Measurements from ENCODE around the gene TLCD1. TPM values are rescaled to one million over a fixed set of nuclear protein-coding genes. Genes with fewer than 3 reads are reported as not detected.
"Not testable (repeated sequence)": the region's sequence is repeated elsewhere in the genome, so short reads cannot be mapped to it uniquely, and the experiment has no call there.

The TLCD1 gene
- total RNA-seq, 1 donor from 2014 or later, result 3.1 TPM

DNA sequence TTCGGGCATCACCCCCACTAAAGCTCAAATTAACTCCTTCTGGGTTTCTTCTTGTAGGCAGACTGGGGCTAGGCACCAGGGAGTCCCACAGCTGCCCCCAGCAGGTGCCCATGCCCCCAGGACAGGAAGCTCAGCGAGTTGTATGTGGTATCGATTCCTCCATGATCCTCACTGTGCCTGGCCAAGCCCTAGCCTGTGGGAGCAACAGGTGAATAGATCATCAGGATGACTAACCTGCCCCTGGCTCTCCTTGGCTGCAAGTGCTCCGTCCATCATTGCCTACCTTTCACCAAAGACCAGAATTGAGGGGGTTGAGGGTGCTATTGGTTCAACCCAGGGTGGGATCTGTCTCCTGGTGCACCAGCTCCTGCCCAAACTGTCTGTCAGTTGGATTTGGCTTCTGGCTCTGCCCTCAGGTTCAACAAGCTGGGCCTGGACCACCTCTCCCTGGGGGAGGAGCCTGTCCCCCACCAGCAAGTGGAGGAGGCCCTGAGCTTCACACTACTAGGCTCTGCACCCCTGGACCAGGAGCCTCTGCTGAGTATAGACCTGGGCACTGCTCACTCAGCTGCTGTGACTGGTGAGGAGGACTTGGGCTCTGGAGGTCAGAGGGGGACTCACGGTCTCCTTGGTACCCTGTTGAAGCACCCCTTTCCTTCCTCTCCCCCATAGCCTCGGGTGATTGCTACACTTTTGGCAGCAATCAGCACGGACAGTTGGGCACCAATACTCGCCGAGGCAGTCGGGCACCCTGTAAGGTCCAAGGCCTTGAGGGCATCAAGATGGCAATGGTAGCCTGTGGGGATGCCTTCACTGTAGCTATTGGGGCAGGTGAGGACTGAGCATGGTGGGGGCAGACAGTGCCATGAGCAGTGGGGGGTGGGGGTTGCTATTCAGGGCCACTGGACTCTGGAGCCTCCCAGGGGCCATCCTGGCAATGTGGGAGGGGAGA is 14.6 kb upstream of the TLCD1 start:
- Histone ChIP-seq H3K4me3 (no peak overlapping the region), H3K4me1 (peaks cover 29% of the 10 kb centered on the region), H3K36me3 (no peaks in the 10 kb centered on the region), H3K27ac (replicated peaks) (no peak overlapping the region), H3K9me3 (replicated peaks) (no peaks in the 10 kb centered on the region), H3K27me3 (ENCODE audit: low read depth) (no peaks in the 10 kb centered on the region)
- no peak for TF ChIP-seq CTCF (IDR thresholded peaks at IDR 0.05; ENCODE audit: borderline replicate concordance)
- DNase-seq, result no peak
- intact Hi-C loops (cut with micrococcal nuclease), result no loop called here

GRCh38 chr17:28738680-28739384 is 12.8 kb upstream of the TLCD1 start:
- TF ChIP-seq CTCF (IDR thresholded peaks at IDR 0.05; ENCODE audit: borderline replicate concordance), result no peak
- intact Hi-C loops (cut with micrococcal nuclease), result no loop called here
- Histone ChIP-seq H3K27ac (replicated peaks) (no peak overlapping the region), H3K4me3 (no peak overlapping the region), H3K27me3 (ENCODE audit: low read depth) (no peaks in the 10 kb centered on the region), H3K36me3 (no peaks in the 10 kb centered on the region), H3K4me1 (peaks cover 11% of the 10 kb centered on the region), H3K9me3 (replicated peaks) (no peaks in the 10 kb centered on the region)
- DNase-seq, result no peak

DNA sequence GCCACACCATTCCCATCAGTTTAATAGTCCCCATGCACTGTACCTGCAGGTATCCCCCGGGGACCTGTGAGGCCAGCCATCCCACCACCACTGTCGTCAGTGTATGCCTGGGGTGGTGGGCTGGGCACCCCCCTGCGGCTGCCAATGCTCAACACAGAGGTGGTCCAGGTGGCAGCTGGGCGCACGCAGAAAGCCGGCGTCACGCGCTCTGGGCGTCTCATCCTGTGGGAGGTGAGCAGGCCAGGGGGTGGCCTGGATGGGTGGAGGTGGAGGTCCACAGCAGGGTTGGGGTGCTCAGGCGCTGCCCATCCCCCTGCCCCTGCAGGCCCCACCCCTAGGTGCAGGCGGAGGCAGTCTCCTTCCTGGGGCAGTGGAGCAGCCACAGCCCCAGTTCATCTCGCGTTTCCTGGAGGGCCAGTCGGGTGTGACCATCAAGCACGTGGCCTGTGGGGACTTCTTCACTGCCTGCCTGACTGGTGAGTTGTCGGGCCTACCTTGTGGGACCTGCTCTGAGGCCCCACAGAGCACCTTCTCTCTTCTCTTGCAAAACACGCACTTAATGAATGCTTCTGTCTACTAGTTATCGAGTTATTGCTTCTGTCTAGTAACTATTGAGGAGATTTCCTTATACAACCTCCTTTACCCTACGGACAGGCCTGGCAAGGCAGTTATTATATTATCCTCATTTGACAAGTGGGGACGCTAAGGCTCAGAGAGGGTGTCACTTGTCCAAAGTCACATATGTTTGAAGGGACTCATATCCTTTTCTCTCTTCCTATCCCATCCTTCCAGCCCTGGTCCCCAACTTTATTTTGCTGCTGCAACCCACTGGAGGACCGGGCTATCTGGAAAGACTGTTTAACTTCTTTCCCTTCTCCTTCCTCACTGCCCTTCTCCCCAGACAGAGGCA is 12.0 kb upstream of the TLCD1 start:
- H3K27ac ChIP-seq (replicated peaks), result no peak overlapping the region
- intact Hi-C loops (cut with micrococcal nuclease), result no loop called here
- no peaks in the 10 kb centered on the region for H3K36me3 ChIP-seq
- H3K9me3 ChIP-seq (replicated peaks), result no peaks in the 10 kb centered on the region
- no peak for TF ChIP-seq CTCF (IDR thresholded peaks at IDR 0.05; ENCODE audit: borderline replicate concordance)
- peaks cover 4% of the 10 kb centered on the region for H3K4me1 ChIP-seq
- H3K27me3 ChIP-seq (ENCODE audit: low read depth), result no peaks in the 10 kb centered on the region
- H3K4me3 ChIP-seq, result no peak overlapping the region
- DNase-seq, result no peak

DNA sequence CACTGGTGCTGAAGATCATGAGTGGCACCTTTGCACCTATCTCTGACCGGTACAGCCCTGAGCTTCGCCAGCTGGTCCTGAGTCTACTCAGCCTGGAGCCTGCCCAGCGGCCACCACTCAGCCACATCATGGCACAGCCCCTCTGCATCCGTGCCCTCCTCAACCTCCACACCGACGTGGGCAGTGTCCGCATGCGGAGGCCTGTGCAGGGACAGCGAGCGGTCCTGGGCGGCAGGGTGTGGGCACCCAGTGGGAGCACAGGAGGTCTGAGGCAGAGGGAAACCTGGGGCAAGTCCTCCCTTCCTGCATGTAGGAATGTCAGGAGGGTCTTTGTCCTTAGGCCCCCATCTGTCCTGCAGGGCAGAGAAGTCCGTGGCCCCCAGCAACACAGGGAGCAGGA is 11.3 kb upstream of the TLCD1 start:
- Histone ChIP-seq H3K27ac (replicated peaks) (no peak overlapping the region), H3K4me1 (no peaks in the 10 kb centered on the region), H3K9me3 (replicated peaks) (no peaks in the 10 kb centered on the region), H3K4me3 (no peak overlapping the region), H3K36me3 (no peaks in the 10 kb centered on the region), H3K27me3 (ENCODE audit: low read depth) (no peaks in the 10 kb centered on the region)
- no peak for DNase-seq
- intact Hi-C loops (cut with micrococcal nuclease), result no loop called here
- no peak for TF ChIP-seq CTCF (IDR thresholded peaks at IDR 0.05; ENCODE audit: borderline replicate concordance)

DNA sequence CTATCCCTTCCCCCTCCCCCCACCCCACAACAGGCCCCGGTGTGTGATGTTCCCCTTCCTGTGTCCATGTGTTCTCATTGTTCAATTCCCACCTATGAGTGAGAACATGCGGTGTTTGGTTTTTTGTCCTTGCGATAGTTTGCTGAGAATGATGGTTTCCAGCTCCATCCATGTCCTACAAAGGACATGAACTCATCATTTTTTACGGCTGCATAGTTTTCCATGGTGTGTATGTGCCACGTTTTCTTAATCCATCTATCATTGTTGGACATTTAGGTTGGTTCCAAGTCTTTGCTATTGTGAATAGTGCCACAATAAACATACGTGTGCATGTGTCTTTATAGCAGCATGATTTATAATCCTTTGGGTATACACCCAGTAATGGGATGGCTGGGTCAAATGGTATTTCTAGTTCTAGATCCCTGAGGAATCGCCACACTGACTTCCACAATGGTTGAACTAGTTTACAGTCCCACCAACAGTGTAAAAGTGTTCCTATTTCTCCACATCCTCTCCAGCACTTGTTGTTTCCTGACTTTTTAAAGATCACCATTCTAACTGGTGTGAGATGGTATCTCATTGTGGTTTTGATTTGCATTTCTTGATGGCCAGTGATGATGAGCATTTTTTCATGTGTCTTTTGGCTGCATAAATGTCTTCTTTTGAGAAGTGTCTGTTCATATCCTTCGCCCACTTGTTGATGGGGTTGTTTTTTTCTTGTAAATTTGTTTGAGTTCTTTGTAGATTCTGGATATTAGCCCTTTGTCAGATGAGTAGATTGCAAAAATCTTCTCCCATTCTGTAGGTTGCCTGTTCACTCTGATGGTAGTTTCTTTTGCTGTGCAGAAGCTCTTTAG is 10.1 kb upstream of the TLCD1 start:
- DNase-seq; H3K27ac ChIP-seq (replicated peaks); intact Hi-C loops (cut with micrococcal nuclease); H3K4me3 ChIP-seq; H3K4me1 ChIP-seq; H3K27me3 ChIP-seq (ENCODE audit: low read depth); H3K9me3 ChIP-seq (replicated peaks); H3K36me3 ChIP-seq: not testable (repeated sequence)

Measured in left ventricle myocardium inferior (tissue), 1 donor.